Adipocyte (in vitro differentiated cells): ENCODE data around the gene TASP1.
"Not testable (repeated sequence)": the region's sequence is repeated elsewhere in the genome, so short reads cannot be mapped to it uniquely, and the experiment has no call there.

Experiments used
- DNase-seq: peaks from one replicate; pipeline ENCODE4 v3.0.0-alpha.2; 2015; ENCODE audit warnings: low read depth
- H3K27me3 ChIP-seq: replicated peaks from 2 replicates; pipeline ENCODE4 v1.7.0; 2013; ENCODE audit warnings: mild to moderate bottlenecking, low read length, moderate library complexity; ENCODE audit not compliant: control insufficient read depth, insufficient read depth
- H3K36me3 ChIP-seq: 2 replicates; pipeline ENCODE4 v1.7.0; 2013; ENCODE audit warnings: low read length, mild to moderate bottlenecking, moderate library complexity; ENCODE audit not compliant: control insufficient read depth, insufficient read depth, severe bottlenecking
- H3K4me1 ChIP-seq: 2 replicates; pipeline ENCODE4 v1.7.0; 2013; ENCODE audit warnings: mild to moderate bottlenecking, low read length, moderate library complexity; ENCODE audit not compliant: control insufficient read depth, insufficient read depth
- H3K4me3 ChIP-seq: 2 replicates; pipeline ENCODE4 v1.7.0; 2013; ENCODE audit warnings: mild to moderate bottlenecking, low read length, moderate library complexity
- H3K9ac ChIP-seq: 2 replicates; pipeline ENCODE4 v1.7.0; 2013; ENCODE audit warnings: mild to moderate bottlenecking, low read length, moderate library complexity
- H3K9me3 ChIP-seq: 2 replicates; pipeline ENCODE4 v1.7.0; 2013; ENCODE audit warnings: mild to moderate bottlenecking, low read length, moderate library complexity; ENCODE audit not compliant: control insufficient read depth

Gene TASP1

DNA sequence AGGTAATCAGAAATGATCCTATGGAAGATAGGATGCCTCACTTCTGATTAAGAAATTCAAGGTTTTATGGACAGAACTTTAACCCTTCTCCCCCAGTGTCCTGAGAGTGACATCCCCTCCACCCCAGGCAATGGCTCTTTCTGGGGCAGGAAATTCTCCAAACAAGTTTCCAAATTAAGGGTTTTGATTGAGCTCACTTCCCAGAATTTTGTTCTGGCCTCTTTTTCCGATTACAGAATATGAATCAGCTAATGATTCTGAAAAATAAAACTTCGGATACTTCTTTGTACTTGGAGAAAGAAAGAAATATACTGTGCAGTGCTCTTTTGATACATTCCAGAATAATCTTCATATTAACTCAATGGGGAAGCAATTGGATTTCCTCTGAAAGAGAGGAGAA is 32.8 kb upstream of the TASP1 start:
- H3K27me3 ChIP-seq: no peaks in the 10 kb centered on the region
- no peak for DNase-seq
- no peaks in the 10 kb centered on the region for H3K36me3 ChIP-seq
- H3K4me3 ChIP-seq: peak overlapping the region; percentile 29
- no peaks in the 10 kb centered on the region for H3K9me3 ChIP-seq
- peak overlapping the region; percentile 41 for H3K9ac ChIP-seq
- H3K4me1 ChIP-seq: peaks cover 27% of the 10 kb centered on the region

DNA sequence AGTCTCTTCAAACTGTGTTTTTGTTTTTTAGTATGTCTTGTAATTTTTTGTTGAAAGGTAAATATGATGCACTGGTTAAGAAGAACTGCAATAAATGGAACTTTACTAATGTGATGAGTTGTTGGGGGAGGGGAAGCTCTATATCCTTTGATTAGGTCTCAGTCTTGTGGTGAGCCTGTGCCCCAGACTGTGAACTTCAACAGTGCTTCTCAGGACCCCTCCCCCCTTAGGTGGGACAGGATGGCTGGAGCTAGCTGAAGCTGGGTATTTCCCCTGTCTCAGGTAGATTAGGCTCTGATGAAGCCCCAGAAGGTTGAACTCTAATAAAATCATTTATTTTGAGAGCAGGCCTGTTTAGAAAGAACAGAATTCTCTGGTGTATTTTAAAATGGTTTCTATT is 31.4 kb upstream of the TASP1 start:
- DNase-seq: no peak

DNA sequence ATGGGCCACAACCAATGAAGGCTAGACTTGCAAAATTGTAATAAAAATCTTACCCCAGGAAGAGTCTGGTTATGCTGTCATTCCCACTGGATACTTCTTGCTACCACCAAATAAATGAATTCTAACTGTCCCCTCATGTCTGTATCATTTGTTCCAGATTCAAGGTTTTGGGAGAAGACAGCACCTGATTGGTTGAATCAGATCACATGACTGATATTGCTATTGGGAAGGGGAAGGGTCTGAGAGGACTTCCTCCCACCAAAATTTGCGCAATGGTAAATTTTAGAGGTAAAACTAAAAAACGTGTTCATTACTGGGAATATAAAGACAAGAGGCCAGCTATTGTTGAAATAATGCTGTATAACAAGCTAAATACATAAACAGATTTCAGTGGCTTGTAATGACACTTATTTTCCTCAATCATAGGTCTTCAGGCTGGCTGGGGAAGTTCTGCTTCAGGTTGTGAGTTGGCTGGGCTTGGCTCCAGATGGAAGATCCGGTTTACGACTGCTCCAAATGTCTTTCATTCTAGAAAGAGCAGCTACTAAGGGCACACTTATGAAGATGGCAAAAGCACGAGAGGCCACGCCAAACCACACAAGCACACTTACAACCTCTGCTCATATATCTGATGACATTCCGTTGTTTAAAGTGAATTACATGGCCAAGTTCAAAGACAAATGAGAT is 27.1 kb upstream of the TASP1 start:
- H3K4me1 ChIP-seq: peaks cover 10% of the 10 kb centered on the region
- DNase-seq: no peak
- H3K9ac ChIP-seq: no peak overlapping the region
- no peak overlapping the region for H3K4me3 ChIP-seq
- H3K36me3 ChIP-seq: no peaks in the 10 kb centered on the region
- no peaks in the 10 kb centered on the region for H3K9me3 ChIP-seq
- H3K27me3 ChIP-seq: no peaks in the 10 kb centered on the region

More for the DNA sequence above, 31.4 kb upstream of the TASP1 start:
- Histone ChIP-seq H3K4me3 (no peak overlapping the region), H3K36me3 (no peaks in the 10 kb centered on the region), H3K9ac (no peak overlapping the region), H3K9me3 (no peaks in the 10 kb centered on the region), H3K27me3 (no peaks in the 10 kb centered on the region), H3K4me1 (peaks cover 27% of the 10 kb centered on the region)

DNA sequence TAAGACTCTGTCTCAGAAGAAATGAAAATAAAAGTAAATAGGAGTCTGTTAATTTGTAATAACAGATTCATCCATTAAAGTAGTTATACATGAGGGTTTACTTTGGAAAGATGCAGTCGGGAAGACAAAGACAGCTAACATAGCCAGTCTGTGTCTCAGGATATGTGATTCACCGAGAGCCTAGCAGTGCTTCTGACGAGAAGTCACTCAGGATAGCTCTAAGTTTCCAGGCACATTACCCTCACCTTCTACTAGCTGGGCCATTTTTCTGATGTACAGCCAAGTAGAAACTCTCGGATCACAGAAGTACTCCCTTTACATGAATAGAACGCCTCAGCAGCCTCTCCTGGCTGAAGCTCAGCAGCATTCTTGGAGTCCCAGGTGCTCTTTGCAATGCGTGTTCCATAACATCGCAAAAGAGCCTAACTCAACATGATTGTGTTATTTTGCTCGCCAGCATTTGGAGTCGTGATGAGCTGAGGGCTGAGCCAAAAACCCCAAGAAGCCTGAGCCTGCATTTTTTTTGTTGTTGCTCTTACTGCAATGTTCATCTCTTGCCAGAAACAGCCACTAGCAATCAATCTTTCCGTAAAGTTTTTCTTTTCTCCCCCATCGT is 22.4 kb upstream of the TASP1 start:
- no peak for DNase-seq
- Histone ChIP-seq H3K4me1 (peaks cover 9% of the 10 kb centered on the region), H3K4me3 (peak overlapping the region; percentile 75), H3K27me3 (no peaks in the 10 kb centered on the region), H3K36me3 (no peaks in the 10 kb centered on the region), H3K9ac (peak overlapping the region; percentile 19), H3K9me3 (no peaks in the 10 kb centered on the region)

DNA sequence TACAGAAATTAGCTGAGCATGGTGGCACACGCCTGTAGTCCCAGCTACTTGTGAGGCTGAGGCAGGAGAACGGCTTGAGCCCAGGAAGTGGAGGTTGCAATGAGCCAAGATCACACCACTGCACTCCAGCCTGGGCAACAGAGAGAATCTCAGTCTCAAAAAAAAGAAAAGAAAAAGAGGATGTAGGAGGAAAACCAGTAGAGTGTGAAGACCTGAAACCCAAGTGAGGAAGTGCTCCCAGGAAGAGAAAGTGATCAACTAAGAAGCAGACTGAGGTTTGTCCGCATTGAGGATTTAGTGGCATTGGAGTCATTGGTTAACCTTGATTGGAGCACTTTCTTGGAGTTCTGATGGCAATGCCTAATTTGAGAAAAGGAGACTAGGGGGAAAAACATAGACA is 20.6 kb upstream of the TASP1 start:
- Histone ChIP-seq H3K27me3 (no peaks in the 10 kb centered on the region), H3K36me3 (no peaks in the 10 kb centered on the region), H3K9me3 (no peaks in the 10 kb centered on the region), H3K4me1 (peaks cover 9% of the 10 kb centered on the region), H3K9ac (no peak overlapping the region), H3K4me3 (no peak overlapping the region)
- DNase-seq: no peak

DNA sequence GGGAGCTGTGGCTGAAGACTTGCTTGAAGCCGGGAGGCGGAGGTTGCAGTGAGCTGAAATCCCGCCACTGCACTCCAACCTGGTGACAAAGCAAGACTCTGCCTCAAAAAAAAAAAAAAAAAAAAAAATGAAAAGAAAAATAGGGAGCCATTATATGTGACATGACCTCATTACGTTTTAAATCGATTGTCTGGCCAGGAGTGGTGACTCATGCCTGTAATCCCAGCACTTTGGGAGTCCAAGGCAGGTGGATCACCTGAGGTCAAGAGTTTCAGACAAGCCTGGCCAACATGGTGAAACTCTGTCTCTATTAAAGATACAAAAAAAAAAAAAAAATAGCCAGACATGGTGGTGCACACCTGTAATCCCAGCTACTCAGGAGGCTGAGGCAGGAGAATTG is 19.3 kb upstream of the TASP1 start:
- not testable (repeated sequence) for H3K9ac ChIP-seq, H3K27me3 ChIP-seq, H3K9me3 ChIP-seq, H3K36me3 ChIP-seq, H3K4me1 ChIP-seq, DNase-seq, H3K4me3 ChIP-seq

DNA sequence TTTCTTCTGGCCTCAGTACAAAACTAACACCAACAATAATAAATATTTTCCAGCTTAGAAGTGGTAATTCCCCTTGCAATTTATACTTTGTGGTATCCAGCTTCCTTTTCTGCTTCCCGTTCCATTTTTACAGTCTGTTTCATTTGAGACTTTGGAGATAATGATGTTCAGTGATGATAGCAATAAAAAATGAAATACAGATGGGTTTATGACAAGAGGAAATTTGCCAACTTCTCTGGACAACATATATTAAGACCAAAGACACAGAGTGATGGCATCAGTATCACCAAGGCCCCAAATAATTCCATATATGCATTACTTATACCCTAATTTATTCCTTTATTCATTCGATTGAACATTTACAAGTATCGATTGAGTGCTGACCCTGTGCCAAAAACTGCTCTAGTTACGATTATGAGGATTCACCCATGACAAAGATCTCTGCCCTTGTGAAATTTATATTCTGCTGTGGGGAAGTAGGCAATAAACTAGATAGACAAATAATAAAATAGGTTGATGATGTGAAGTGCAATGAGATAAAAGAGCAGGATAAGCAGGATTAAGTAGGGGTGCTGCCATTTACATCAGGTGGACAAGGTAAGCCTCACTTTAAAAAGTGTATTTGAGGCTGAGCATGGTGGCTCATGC is 18.1 kb upstream of the TASP1 start:
- no peak overlapping the region for H3K4me3 ChIP-seq
- no peak overlapping the region for H3K9ac ChIP-seq
- DNase-seq: no peak

DNA sequence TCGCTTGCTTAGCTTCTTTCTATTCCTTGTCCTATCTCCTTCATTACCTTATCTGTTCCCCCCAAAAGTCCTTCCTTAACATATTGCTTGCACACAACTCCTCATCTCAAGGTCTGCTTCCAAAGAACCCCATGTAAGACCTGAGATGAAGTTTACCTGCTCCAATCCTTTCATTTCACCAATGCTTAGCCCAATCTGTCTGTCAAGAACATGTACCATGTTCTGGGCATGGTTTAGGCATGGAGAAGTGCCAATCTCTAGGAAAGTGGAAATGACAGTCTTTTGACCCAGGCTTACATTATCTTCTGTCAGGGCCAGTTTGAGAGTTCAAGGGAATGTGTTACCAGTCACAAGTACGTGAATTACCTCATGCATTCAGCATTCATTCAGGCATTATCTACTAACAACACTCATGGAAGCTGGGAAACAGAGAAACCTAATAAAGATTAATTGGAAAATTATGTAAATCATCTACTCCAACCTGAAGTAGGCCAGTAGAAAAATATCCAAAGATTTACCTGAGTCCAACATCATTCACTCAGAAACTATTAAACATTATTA is 15.8 kb upstream of the TASP1 start:
- DNase-seq: no peak
- Histone ChIP-seq H3K4me1 (no peaks in the 10 kb centered on the region), H3K36me3 (no peaks in the 10 kb centered on the region), H3K4me3 (no peak overlapping the region), H3K9ac (no peak overlapping the region), H3K9me3 (no peaks in the 10 kb centered on the region), H3K27me3 (no peaks in the 10 kb centered on the region)

More for the DNA sequence above, 18.1 kb upstream of the TASP1 start:
- Histone ChIP-seq H3K36me3 (no peaks in the 10 kb centered on the region), H3K9me3 (no peaks in the 10 kb centered on the region), H3K4me1 (peaks cover 9% of the 10 kb centered on the region), H3K27me3 (no peaks in the 10 kb centered on the region)

DNA sequence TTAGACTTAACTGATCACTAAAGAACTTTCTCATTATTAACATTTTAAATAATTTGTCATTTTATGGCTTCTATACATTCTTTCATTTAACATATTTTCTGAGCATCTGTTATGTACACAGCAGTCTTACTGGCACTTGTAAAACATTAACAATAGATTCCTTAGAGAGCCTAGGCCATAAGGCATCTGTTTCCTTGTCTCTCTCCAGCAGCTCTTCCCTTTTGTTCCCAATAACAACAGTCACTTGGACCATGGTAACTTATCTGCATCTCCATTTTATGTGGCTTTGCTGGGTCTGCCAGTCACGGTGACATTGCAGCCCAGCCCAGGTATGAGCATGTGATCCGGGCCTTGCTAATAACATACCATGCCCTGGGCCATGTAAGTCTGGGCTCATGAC is 11.7 kb upstream of the TASP1 start:
- no peaks in the 10 kb centered on the region for H3K4me1 ChIP-seq
- H3K9ac ChIP-seq: no peak overlapping the region
- H3K4me3 ChIP-seq: no peak overlapping the region
- no peaks in the 10 kb centered on the region for H3K27me3 ChIP-seq
- no peaks in the 10 kb centered on the region for H3K9me3 ChIP-seq
- DNase-seq: no peak
- H3K36me3 ChIP-seq: no peaks in the 10 kb centered on the region

DNA sequence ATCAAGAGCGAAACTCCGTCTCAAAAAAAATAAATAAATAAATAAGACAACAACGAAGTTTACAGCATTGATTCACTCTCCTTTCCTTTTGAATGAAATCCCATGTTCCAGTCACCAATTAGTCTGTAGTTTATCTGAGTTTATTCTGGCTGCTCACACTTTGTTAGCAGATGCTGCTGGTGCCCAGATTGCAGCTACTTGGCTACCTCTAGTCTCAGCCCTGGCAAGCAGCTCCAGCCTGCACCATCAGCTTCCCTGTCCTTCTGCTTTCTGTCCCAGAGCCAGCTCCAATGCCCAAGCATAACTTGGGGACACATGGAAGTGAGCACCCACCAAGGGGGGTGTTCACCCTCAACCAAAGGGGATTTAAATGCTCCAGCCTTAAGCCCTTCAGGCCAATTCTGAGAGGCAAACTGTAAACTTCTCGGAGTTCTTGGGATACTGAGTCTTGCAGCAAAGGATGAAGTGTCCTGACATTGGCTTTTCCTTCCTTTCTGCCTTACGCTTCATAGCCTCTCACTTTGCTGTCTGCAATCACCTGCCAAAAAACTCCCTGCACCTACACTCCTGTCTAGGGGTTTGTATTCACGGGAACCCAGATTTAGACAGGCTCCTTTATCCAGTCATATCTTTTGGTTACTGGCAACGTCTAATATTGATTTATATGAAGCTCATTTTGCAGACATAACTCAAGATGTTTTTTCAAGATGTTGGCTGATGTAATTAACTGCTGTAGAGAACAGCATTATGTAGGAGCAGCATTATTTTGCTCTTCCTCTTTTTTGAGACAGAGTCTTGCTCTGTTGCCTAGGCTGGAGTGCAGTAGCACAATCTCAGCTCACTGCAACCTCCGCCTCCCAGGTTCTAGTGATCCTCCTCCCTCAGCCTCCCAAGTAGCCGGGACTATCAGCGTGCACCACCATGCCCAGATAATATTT is 9.8 kb upstream of the TASP1 start:
- Histone ChIP-seq H3K36me3 (no peaks in the 10 kb centered on the region), H3K4me3 (no peak overlapping the region), H3K9me3 (peaks cover 7% of the 10 kb centered on the region), H3K4me1 (no peaks in the 10 kb centered on the region), H3K27me3 (peaks cover 3% of the 10 kb centered on the region), H3K9ac (no peak overlapping the region)
- no peak for DNase-seq

DNA sequence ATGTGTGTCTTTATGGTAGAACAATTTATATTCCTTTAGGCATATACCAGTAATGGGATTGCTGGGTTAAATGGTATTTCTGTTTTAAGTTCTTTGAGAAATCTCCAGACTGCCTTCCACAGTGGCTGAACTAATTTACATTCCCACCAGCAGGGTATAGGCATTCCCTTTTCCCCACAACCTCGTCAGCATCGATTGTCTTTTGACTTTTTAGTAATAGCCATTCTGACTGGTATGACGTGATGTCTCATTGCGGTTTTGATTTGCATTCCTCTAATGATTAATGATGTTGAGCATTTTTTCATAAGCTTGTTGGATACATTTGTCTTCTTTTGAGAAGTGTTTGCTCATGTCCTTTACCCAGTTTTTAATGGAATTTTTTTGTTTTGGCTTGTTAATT is 5.3 kb upstream of the TASP1 start:
- Histone ChIP-seq H3K36me3 (no peaks in the 10 kb centered on the region), H3K9me3 (peaks cover 7% of the 10 kb centered on the region), H3K4me3 (no peak overlapping the region), H3K4me1 (no peaks in the 10 kb centered on the region), H3K27me3 (peaks cover 6% of the 10 kb centered on the region), H3K9ac (no peak overlapping the region)
- DNase-seq: no peak
